ENCODE results near the gene TSHZ1.

Gene TSHZ1

DNA sequence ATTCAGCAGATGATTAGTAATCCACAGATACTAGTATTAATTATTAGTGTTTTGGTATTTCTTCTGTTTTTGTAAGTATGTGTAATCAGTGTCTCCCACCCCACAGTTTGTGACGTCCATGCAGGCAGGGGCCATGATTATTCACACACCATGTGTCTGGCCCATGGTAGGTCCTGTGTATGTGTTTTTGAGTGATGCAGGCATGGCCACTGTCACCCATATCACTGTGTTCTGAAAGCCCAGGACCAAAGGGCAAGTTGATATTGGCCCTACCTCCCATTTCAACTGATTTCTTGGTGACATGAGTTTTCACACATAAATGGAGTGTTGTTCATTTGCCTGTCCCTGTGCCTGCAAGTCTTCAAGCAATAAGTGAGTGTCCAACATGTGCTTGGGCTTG, 104.0 kb downstream of the TSHZ1 start:
- no peak overlapping the region for H3K9ac ChIP-seq
- no peaks in the 10 kb centered on the region for H3K27me3 ChIP-seq
- no peaks in the 10 kb centered on the region for H3K36me3 ChIP-seq
- H3K9me3 ChIP-seq (replicated peaks in 1 of 11): peaks cover 7 to 15% (median 10%) of the 10 kb centered on the region in 11 experiments
- H4K20me1 ChIP-seq: no peaks in the 10 kb centered on the region; a peak in 1 of 22 replicates
- H3K4me3 ChIP-seq: no peak overlapping the region
- H3K4me2 ChIP-seq: no peak overlapping the region
- no peak overlapping the region for H3K27ac ChIP-seq
- peaks cover 0 to 5% (median 0%) of the 10 kb centered on the region in 10 experiments; a peak in 3 of 20 replicates for H3K4me1 ChIP-seq
- no peak for TF ChIP-seq Cebpa-rat (IDR thresholded peaks at IDR 0.05)

DNA sequence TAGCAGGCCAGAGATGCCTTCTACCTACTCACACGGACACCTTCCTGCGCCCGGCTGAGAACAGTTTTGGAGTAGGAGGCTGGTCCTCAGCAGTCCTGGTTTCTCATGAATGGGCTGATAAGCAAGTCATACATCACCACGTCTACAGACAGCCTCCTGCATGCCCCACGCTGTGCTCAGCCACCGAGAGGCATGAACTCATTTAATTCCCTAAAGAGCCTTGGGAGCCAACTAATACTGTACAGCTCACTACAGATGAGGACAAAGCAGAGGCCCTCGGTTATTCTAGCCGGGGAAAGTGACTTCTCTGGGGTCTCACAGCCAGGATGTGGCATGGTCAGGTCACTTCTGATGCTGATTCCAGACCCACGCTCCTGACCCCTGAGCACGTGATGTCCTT, 105.6 kb downstream of the TSHZ1 start:
- Histone ChIP-seq H3K27me3 (no peaks in the 10 kb centered on the region), H3K9ac (no peak overlapping the region), H3K9me3 (replicated peaks in 1 of 11) (0 out of 22 replicates have a peak, but pooled peaks cover 0 to 3% (median 0%) of the 10 kb centered on the region in 11 experiments), H3K36me3 (no peaks in the 10 kb centered on the region), H4K20me1 (no peaks in the 10 kb centered on the region; a peak in 1 of 22 replicates), H3K27ac (no peak overlapping the region), H3K4me2 (no peak overlapping the region), H3K4me1 (no peaks in the 10 kb centered on the region), H3K4me3 (no peak overlapping the region)
- no peak for TF ChIP-seq Cebpa-rat (IDR thresholded peaks at IDR 0.05)

DNA sequence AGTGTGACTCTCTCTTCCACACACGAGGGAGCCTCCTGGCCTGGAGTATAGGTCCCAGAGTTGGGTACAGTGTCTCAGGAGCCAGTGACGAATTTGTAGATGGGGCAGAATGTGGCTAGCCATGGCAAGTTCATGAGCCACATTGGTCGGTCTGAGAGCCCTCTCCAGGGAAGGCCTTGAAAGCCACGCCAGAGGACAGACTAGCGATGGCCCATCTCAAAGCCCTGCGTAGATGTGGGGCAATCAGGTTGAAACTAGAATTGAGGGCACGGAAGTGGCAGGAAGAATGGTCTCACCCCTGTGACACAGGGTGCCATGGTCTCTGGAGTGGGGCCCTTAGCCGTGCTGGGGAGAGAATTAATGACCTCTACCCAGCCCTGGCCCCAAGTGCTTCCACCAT, 106.2 kb downstream of the TSHZ1 start:
- Histone ChIP-seq H3K27ac (no peak overlapping the region), H3K4me3 (no peak overlapping the region), H3K9me3 (replicated peaks in 1 of 11) (0 out of 22 replicates have a peak, but pooled peaks cover 0 to 3% (median 0%) of the 10 kb centered on the region in 11 experiments), H3K4me2 (no peak overlapping the region), H4K20me1 (no peaks in the 10 kb centered on the region; a peak in 1 of 22 replicates), H3K27me3 (no peaks in the 10 kb centered on the region), H3K9ac (no peak overlapping the region), H3K4me1 (no peaks in the 10 kb centered on the region), H3K36me3 (no peaks in the 10 kb centered on the region)
- no peak for TF ChIP-seq Cebpa-rat (IDR thresholded peaks at IDR 0.05)

DNA sequence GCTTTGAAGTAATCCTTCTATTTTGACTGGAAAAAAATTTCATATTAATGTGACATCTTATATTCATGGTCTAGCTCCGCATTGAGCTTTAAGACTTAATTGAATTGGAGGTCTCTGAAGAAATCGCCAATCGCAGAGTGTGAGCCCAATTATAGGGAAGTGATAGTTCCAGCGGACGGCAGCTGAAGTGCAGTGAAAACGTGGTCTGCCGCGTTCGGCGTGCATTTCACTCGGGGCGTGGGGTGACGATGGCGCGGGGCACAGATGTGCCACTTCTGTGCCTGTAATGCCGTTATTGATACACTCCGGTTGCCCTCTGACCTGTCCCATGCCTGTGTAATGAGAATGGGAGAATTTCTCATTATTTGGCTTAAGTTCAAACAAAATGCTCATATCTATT, 106.7 kb downstream of the TSHZ1 start:
- Histone ChIP-seq H3K9ac (no peak overlapping the region), H3K27me3 (no peaks in the 10 kb centered on the region), H3K4me3 (no peak overlapping the region), H3K9me3 (replicated peaks in 1 of 11) (0 out of 22 replicates have a peak, but pooled peaks cover 0 to 3% (median 0%) of the 10 kb centered on the region in 11 experiments), H3K4me2 (no peak overlapping the region), H3K4me1 (no peaks in the 10 kb centered on the region), H4K20me1 (no peaks in the 10 kb centered on the region; a peak in 1 of 22 replicates), H3K27ac (no peak overlapping the region), H3K36me3 (no peaks in the 10 kb centered on the region)
- TF ChIP-seq Cebpa-rat (IDR thresholded peaks at IDR 0.05): no peak

DNA sequence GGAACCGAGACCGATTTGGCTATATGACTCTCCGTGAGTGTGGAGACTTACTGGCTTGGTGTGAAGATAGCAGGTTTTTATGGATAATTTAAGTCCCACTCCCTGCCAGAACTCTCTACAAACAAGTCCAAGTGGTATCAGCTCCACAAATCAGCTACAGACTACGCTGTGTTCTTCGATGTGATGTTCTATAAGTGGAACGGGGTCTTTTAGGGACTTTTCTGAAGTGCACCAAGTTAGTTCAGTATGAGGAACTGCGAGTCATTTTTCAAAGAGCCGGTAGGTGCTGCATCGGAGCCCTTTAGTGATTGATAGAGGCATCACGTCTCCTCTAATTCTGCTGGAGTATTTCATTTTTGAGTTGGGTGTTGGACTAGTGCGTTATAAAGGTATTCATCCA, 107.1 kb downstream of the TSHZ1 start:
- no peaks in the 10 kb centered on the region for H3K36me3 ChIP-seq
- H3K4me2 ChIP-seq: no peak overlapping the region
- H3K4me3 ChIP-seq: no peak overlapping the region
- H3K27ac ChIP-seq: no peak overlapping the region
- 0 out of 22 replicates have a peak, but pooled peaks cover 0 to 3% (median 0%) of the 10 kb centered on the region in 11 experiments for H3K9me3 ChIP-seq (replicated peaks in 1 of 11)
- no peaks in the 10 kb centered on the region for H3K4me1 ChIP-seq
- no peaks in the 10 kb centered on the region; a peak in 1 of 22 replicates for H4K20me1 ChIP-seq
- no peaks in the 10 kb centered on the region for H3K27me3 ChIP-seq
- no peak for TF ChIP-seq Cebpa-rat (IDR thresholded peaks at IDR 0.05)
- no peak overlapping the region for H3K9ac ChIP-seq

DNA sequence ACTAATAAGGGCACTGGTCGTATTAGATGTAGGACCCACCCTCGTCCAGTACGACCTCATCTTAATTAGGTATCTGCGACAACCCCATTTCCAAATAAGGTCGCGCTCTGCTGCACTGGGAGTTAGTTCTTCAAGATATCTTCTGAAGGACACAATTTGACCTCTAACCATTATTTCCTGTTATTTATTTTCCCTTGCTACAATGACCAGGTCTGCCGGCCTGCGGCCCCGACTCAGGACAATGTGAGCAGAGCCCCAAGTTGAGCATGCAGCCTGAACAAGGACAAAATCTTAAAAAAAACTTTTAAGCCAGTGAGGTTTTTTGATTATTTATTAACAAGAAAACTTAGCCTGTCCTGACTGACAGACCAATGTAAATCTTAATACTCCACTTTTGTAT, 109.3 kb downstream of the TSHZ1 start:
- Histone ChIP-seq H3K4me3 (no peak overlapping the region), H3K9ac (no peak overlapping the region), H3K4me1 (no peaks in the 10 kb centered on the region), H3K36me3 (no peaks in the 10 kb centered on the region), H3K27ac (no peak overlapping the region), H3K9me3 (replicated peaks in 1 of 11) (peaks cover 0 to 4% (median under 1%) of the 10 kb centered on the region in 11 experiments; a peak in 7 of 22 replicates), H3K27me3 (no peaks in the 10 kb centered on the region), H4K20me1 (no peaks in the 10 kb centered on the region; a peak in 1 of 22 replicates), H3K4me2 (no peak overlapping the region)
- TF ChIP-seq Cebpa-rat (IDR thresholded peaks at IDR 0.05): no peak

DNA sequence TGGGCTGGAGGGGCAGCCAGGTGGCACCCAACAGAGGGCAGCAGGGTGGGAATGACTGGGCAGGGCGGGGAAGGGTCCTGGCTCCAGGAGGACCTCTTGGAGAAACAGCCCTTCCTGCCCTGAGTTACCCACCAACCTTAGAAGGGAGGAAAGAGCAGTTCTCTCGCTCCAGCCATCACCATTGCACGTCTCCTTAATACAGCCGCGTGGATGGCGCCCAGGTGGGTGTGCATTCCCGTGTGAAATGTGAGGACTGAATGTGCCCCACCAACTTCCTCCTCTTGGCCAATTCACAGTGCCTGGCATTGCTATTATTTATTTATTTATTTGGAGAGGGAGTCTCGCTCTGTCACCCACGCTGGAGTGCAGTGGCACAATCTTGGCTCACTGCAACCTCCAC, 109.9 kb downstream of the TSHZ1 start:
- Histone ChIP-seq H3K4me1 (no peaks in the 10 kb centered on the region), H3K36me3 (no peaks in the 10 kb centered on the region), H3K27me3 (no peaks in the 10 kb centered on the region), H3K4me3 (no peak overlapping the region), H3K9ac (no peak overlapping the region), H3K4me2 (no peak overlapping the region), H3K27ac (no peak overlapping the region), H4K20me1 (no peaks in the 10 kb centered on the region; a peak in 1 of 22 replicates), H3K9me3 (replicated peaks in 1 of 11) (peaks cover 0 to 10% (median 7%) of the 10 kb centered on the region in 11 experiments; a peak in 16 of 22 replicates)
- no peak for TF ChIP-seq Cebpa-rat (IDR thresholded peaks at IDR 0.05)

DNA sequence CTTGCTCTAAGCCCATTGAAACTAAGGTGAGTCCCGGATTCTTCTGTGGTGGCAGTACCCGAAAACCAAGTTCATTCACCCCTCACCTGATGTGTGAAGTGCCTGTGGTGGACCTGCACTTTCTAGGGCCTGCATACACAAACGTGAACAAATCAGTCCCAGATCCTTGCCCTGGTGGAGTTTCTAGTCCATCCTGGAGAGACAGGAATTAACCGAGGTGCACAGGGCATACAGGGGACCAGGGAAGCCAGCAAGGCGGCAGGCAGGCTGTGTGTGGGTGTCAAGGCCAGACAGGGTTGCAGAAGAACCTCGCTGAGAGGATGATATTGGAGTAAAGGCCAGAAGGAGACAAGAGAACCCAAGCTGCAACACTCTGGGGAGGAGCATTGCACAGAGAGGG, 110.8 kb downstream of the TSHZ1 start:
- Histone ChIP-seq H3K9ac (no peak overlapping the region), H4K20me1 (no peaks in the 10 kb centered on the region; a peak in 1 of 22 replicates), H3K27ac (no peak overlapping the region), H3K4me1 (no peaks in the 10 kb centered on the region), H3K27me3 (no peaks in the 10 kb centered on the region), H3K9me3 (replicated peaks in 1 of 11) (peaks cover 8 to 19% (median 16%) of the 10 kb centered on the region in 11 experiments; a peak in 21 of 22 replicates), H3K4me3 (no peak overlapping the region), H3K36me3 (no peaks in the 10 kb centered on the region), H3K4me2 (no peak overlapping the region)
- no peak for TF ChIP-seq Cebpa-rat (IDR thresholded peaks at IDR 0.05)

DNA sequence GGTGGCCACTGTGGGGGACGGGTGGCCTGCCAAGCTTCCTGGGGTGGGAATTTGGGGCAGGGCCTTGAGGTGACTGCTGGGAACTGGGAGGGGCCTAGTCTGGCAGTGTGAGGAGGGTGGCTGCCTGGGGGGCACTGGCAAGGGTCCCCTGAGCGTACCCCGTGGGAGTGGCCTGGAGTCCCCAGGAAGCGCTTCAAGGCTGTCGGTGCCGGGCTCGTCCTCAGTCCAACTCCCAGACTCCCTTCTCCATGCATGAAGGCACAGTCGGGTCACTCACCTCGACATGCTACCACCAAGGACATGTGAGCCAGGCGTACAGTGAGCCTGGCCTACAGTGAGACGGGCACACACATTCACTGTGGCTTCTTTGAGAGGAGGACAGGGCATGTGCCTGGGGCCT, 111.6 kb downstream of the TSHZ1 start:
- no peak overlapping the region for H3K4me3 ChIP-seq
- no peaks in the 10 kb centered on the region for H4K20me1 ChIP-seq

DNA sequence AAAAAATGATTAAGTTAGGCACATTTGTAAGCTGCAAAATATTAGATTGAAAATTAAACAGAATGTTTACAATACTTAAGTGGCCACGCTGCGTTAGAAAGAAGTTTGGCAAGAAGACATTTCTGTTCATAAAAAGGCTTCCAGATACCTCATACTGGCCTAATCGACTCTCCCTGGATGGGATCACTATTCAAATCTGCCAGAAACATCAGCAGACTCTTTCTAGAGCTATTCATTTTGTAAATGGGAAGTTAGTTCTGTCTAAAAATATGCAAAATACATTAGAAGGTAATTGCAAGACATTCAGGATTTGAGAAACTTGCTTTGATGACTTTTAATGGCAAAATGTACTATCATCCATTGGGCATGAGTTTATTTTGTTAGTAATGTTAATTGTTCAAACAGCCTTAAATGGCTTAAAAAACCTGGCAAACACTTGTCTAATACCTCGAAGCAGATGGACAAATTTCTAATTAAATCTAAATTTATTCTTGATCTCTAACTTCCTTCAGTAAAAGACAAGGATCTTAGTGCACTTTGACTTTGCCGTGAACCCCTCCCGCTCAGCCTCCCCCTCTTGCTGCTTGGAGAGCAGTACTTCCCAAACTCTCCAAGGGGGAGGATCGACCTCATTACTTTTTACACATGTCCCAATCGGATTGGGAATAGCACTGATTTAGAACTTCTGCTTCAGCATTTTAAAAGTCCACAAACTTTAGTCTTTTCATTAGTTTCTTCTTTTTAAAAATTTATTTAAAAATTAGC, 113.4 kb downstream of the TSHZ1 start:
- Histone ChIP-seq H3K27ac (no peak overlapping the region), H3K9ac (no peak overlapping the region), H3K4me1 (no peaks in the 10 kb centered on the region), H3K36me3 (no peaks in the 10 kb centered on the region), H4K20me1 (no peaks in the 10 kb centered on the region), H3K9me3 (replicated peaks in 1 of 11) (peaks cover 26 to 40% (median 35%) of the 10 kb centered on the region in 11 experiments; a peak in 21 of 22 replicates), H3K27me3 (no peaks in the 10 kb centered on the region), H3K4me2 (no peak overlapping the region), H3K4me3 (no peak overlapping the region)
- no peak for TF ChIP-seq Cebpa-rat (IDR thresholded peaks at IDR 0.05)

More for the DNA sequence above, 111.6 kb downstream of the TSHZ1 start:
- Histone ChIP-seq H3K4me1 (no peaks in the 10 kb centered on the region), H3K9ac (no peak overlapping the region), H3K27ac (no peak overlapping the region), H3K27me3 (no peaks in the 10 kb centered on the region), H3K36me3 (no peaks in the 10 kb centered on the region), H3K9me3 (replicated peaks in 1 of 11) (peaks cover 13 to 25% (median 23%) of the 10 kb centered on the region in 11 experiments; a peak in 21 of 22 replicates), H3K4me2 (no peak overlapping the region)
- TF ChIP-seq Cebpa-rat (IDR thresholded peaks at IDR 0.05): no peak

Data from BLaER1 treated with 17β-estradiol and CSF1 and Interleukin-3, amounts not matched to agents 10 nM and 100 nM (cell line).